ENCODE data around the gene LY9.

LY9 gene

GRCh38 chr1:160755911-160756848 is 39.8 kb upstream of the LY9 start:
- no peaks in the 10 kb centered on the region for H3K36me3 ChIP-seq (ENCODE audit: control insufficient read depth in 5 of 5, insufficient read depth in 5 of 5, low read length in 5 of 5)
- H3K27me3 ChIP-seq (ENCODE audit: control insufficient read depth in 5 of 5, insufficient read depth in 4 of 5, low read length in 5 of 5), result peaks cover 0 to 5% (median 0%) of the 10 kb centered on the region in 5 donors
- H3K9ac ChIP-seq (ENCODE audit: low read length in 5 of 5), result no peak overlapping the region
- no peaks in the 10 kb centered on the region for H3K9me3 ChIP-seq (ENCODE audit: control insufficient read depth in 5 of 5, low read length in 5 of 5)
- H3K4me1 ChIP-seq (ENCODE audit: control insufficient read depth in 5 of 5, insufficient read depth in 5 of 5, low read length in 5 of 5), result no peaks in the 10 kb centered on the region
- H3K4me3 ChIP-seq (ENCODE audit: low read depth in 1 of 5, low read length in 5 of 5), result no peak overlapping the region
- H3K27ac ChIP-seq (ENCODE audit: low read depth, low read length), result no peak overlapping the region

DNA sequence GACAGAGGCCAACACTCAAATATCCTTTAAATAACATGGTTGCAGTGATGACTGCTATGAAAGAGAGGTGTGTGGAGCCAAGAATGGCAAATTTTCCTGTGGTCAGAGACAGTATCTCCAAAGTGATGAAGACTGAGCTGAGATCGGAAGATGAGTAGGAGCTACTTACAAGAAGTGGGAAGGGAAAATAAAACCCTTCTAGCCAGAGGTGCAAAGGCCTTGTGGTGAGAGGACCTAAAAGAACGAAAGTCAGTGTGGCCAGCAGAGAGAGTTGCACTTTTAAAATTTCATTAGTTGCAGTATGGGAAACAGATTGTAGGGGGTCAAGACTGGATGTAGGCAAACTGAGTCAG is 39.1 kb upstream of the LY9 start:
- Histone ChIP-seq H3K9me3 (ENCODE audit: control insufficient read depth in 5 of 5, low read length in 5 of 5) (no peaks in the 10 kb centered on the region), H3K9ac (ENCODE audit: low read length in 5 of 5) (no peak overlapping the region), H3K27ac (ENCODE audit: low read depth, low read length) (no peak overlapping the region), H3K4me1 (ENCODE audit: control insufficient read depth in 5 of 5, insufficient read depth in 5 of 5, low read length in 5 of 5) (no peaks in the 10 kb centered on the region), H3K4me3 (ENCODE audit: low read depth in 1 of 5, low read length in 5 of 5) (no peak overlapping the region), H3K27me3 (ENCODE audit: control insufficient read depth in 5 of 5, insufficient read depth in 4 of 5, low read length in 5 of 5) (peaks cover 0 to 5% (median 0%) of the 10 kb centered on the region in 5 donors), H3K36me3 (ENCODE audit: control insufficient read depth in 5 of 5, insufficient read depth in 5 of 5, low read length in 5 of 5) (no peaks in the 10 kb centered on the region)

- H3K4me1 ChIP-seq (ENCODE audit: control insufficient read depth in 5 of 5, insufficient read depth in 5 of 5, low read length in 5 of 5), result no peaks in the 10 kb centered on the region
- H3K27me3 ChIP-seq (ENCODE audit: control insufficient read depth in 5 of 5, insufficient read depth in 4 of 5, low read length in 5 of 5), result no peaks in the 10 kb centered on the region
- no peaks in the 10 kb centered on the region for H3K36me3 ChIP-seq (ENCODE audit: control insufficient read depth in 5 of 5, insufficient read depth in 5 of 5, low read length in 5 of 5)
- no peak overlapping the region for H3K4me3 ChIP-seq (ENCODE audit: low read depth in 1 of 5, low read length in 5 of 5)
- H3K9me3 ChIP-seq (ENCODE audit: control insufficient read depth in 5 of 5, low read length in 5 of 5), result no peaks in the 10 kb centered on the region
- H3K27ac ChIP-seq (ENCODE audit: low read depth, low read length), result no peak overlapping the region
- H3K9ac ChIP-seq (ENCODE audit: low read length in 5 of 5), result no peak overlapping the region
Measured at GRCh38 chr1:160758521-160758920, 37.5 kb upstream of the LY9 start.

- Histone ChIP-seq H3K4me1 (ENCODE audit: control insufficient read depth in 5 of 5, insufficient read depth in 5 of 5, low read length in 5 of 5) (no peaks in the 10 kb centered on the region), H3K9ac (ENCODE audit: low read length in 5 of 5) (no peak overlapping the region), H3K4me3 (ENCODE audit: low read depth in 1 of 5, low read length in 5 of 5) (no peak overlapping the region), H3K27ac (ENCODE audit: low read depth, low read length) (no peak overlapping the region), H3K27me3 (ENCODE audit: control insufficient read depth in 5 of 5, insufficient read depth in 4 of 5, low read length in 5 of 5) (no peaks in the 10 kb centered on the region), H3K36me3 (ENCODE audit: control insufficient read depth in 5 of 5, insufficient read depth in 5 of 5, low read length in 5 of 5) (no peaks in the 10 kb centered on the region), H3K9me3 (ENCODE audit: control insufficient read depth in 5 of 5, low read length in 5 of 5) (no peaks in the 10 kb centered on the region)
Measured at GRCh38 chr1:160759740-160760139, 36.2 kb upstream of the LY9 start.

DNA sequence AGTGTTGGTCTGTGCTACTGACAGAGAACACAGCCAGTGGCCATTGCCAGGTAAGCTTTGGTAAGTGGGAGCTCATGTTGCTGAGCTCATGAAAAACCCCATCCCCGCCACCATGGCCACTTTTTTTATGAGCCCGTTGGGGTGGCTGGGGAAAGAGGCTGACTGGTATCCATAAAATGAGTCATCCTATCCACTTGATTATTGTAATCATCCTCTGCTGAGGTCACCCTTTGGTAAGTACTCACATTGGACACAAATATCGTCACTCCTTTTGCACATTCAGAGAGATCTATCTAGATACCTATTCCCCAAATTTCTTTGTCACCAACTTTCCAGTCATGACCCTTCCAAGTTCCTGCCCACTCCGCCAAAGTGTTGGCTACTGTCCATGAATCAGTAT is 34.9 kb upstream of the LY9 start:
- Histone ChIP-seq H3K27me3 (ENCODE audit: control insufficient read depth in 5 of 5, insufficient read depth in 4 of 5, low read length in 5 of 5) (no peaks in the 10 kb centered on the region), H3K36me3 (ENCODE audit: control insufficient read depth in 5 of 5, insufficient read depth in 5 of 5, low read length in 5 of 5) (no peaks in the 10 kb centered on the region), H3K9ac (ENCODE audit: low read length in 5 of 5) (no peak overlapping the region), H3K4me1 (ENCODE audit: control insufficient read depth in 5 of 5, insufficient read depth in 5 of 5, low read length in 5 of 5) (no peaks in the 10 kb centered on the region), H3K4me3 (ENCODE audit: low read depth in 1 of 5, low read length in 5 of 5) (no peak overlapping the region), H3K9me3 (ENCODE audit: control insufficient read depth in 5 of 5, low read length in 5 of 5) (no peaks in the 10 kb centered on the region), H3K27ac (ENCODE audit: low read depth, low read length) (no peak overlapping the region)

DNA sequence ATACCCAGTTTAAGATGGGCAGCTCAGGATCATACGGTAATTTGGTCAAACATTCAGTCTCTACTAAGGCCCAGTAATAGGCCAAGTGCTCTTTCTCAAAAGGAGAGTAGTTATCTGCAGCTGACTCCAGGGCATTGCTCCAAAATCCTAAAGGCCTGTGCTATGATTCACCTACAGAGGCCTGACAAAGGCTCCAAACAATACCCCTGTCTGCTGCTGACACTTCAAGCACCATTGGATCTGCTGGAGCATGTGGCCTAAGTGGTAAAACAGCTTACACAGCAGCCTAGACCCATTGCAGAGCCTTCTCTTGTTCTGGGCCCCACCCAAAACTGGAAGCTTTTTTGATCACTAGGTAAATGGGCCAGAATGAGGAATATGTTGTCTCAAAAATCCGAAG is 34.1 kb upstream of the LY9 start:
- H3K27me3 ChIP-seq (ENCODE audit: control insufficient read depth in 5 of 5, insufficient read depth in 4 of 5, low read length in 5 of 5), result no peaks in the 10 kb centered on the region
- no peaks in the 10 kb centered on the region for H3K9me3 ChIP-seq (ENCODE audit: control insufficient read depth in 5 of 5, low read length in 5 of 5)
- no peaks in the 10 kb centered on the region for H3K4me1 ChIP-seq (ENCODE audit: control insufficient read depth in 5 of 5, insufficient read depth in 5 of 5, low read length in 5 of 5)
- H3K36me3 ChIP-seq (ENCODE audit: control insufficient read depth in 5 of 5, insufficient read depth in 5 of 5, low read length in 5 of 5), result no peaks in the 10 kb centered on the region
- H3K9ac ChIP-seq (ENCODE audit: low read length in 5 of 5), result no peak overlapping the region
- H3K4me3 ChIP-seq (ENCODE audit: low read depth in 1 of 5, low read length in 5 of 5), result no peak overlapping the region
- no peak overlapping the region for H3K27ac ChIP-seq (ENCODE audit: low read depth, low read length)

- H3K4me1 ChIP-seq (ENCODE audit: control insufficient read depth in 5 of 5, insufficient read depth in 5 of 5, low read length in 5 of 5), result peaks cover 0 to 2% (median 0%) of the 10 kb centered on the region in 5 donors
- no peak overlapping the region for H3K9ac ChIP-seq (ENCODE audit: low read length in 5 of 5)
- no peaks in the 10 kb centered on the region for H3K9me3 ChIP-seq (ENCODE audit: control insufficient read depth in 5 of 5, low read length in 5 of 5)
- no peak overlapping the region for H3K4me3 ChIP-seq (ENCODE audit: low read depth in 1 of 5, low read length in 5 of 5)
- H3K36me3 ChIP-seq (ENCODE audit: control insufficient read depth in 5 of 5, insufficient read depth in 5 of 5, low read length in 5 of 5), result no peaks in the 10 kb centered on the region
- no peaks in the 10 kb centered on the region for H3K27me3 ChIP-seq (ENCODE audit: control insufficient read depth in 5 of 5, insufficient read depth in 4 of 5, low read length in 5 of 5)
- H3K27ac ChIP-seq (ENCODE audit: low read depth, low read length), result no peak overlapping the region
Measured at GRCh38 chr1:160763993-160764392, 32.0 kb upstream of the LY9 start.

GRCh38 chr1:160767395-160768294 is 28.3 kb upstream of the LY9 start:
- Histone ChIP-seq H3K4me3 (ENCODE audit: low read depth in 1 of 5, low read length in 5 of 5) (peak overlapping the region in 2 of 5 donors; percentile 3 to 24), H3K27ac (ENCODE audit: low read depth, low read length) (no peak overlapping the region), H3K4me1 (ENCODE audit: control insufficient read depth in 5 of 5, insufficient read depth in 5 of 5, low read length in 5 of 5) (peaks cover 0 to 2% (median 0%) of the 10 kb centered on the region in 5 donors), H3K27me3 (ENCODE audit: control insufficient read depth in 5 of 5, insufficient read depth in 4 of 5, low read length in 5 of 5) (peaks cover 0 to 2% (median 0%) of the 10 kb centered on the region in 5 donors), H3K36me3 (ENCODE audit: control insufficient read depth in 5 of 5, insufficient read depth in 5 of 5, low read length in 5 of 5) (no peaks in the 10 kb centered on the region), H3K9me3 (ENCODE audit: control insufficient read depth in 5 of 5, low read length in 5 of 5) (no peaks in the 10 kb centered on the region), H3K9ac (ENCODE audit: low read length in 5 of 5) (no peak overlapping the region)

DNA sequence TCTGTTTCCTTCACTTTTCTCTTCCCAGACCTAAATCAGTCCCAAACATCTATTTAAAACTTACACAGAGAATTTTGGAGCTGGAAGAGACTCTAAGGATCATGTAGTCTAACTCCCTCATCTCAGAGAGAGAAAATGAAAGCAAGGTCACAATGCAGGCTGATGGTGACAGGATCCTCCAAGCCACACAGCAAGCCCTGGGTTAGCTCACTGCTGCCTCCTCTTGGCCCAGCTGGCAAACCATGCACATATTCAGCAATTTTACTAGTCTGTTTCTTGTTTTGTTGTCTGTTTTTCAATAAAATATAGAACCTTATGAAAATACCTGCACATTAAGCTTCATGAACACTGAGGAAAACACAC is 27.7 kb upstream of the LY9 start:
- no peak overlapping the region for H3K9ac ChIP-seq (ENCODE audit: low read length in 5 of 5)

GRCh38 chr1:160772331-160772730 is 23.6 kb upstream of the LY9 start:
- Histone ChIP-seq H3K9me3 (ENCODE audit: control insufficient read depth in 5 of 5, low read length in 5 of 5) (no peaks in the 10 kb centered on the region), H3K9ac (ENCODE audit: low read length in 5 of 5) (no peak overlapping the region), H3K27ac (ENCODE audit: low read depth, low read length) (no peak overlapping the region), H3K36me3 (ENCODE audit: control insufficient read depth in 5 of 5, insufficient read depth in 5 of 5, low read length in 5 of 5) (no peaks in the 10 kb centered on the region), H3K27me3 (ENCODE audit: control insufficient read depth in 5 of 5, insufficient read depth in 4 of 5, low read length in 5 of 5) (peaks cover 0 to 5% (median 3%) of the 10 kb centered on the region in 5 donors), H3K4me1 (ENCODE audit: control insufficient read depth in 5 of 5, insufficient read depth in 5 of 5, low read length in 5 of 5) (peaks cover 0 to 2% (median 0%) of the 10 kb centered on the region in 5 donors), H3K4me3 (ENCODE audit: low read depth in 1 of 5, low read length in 5 of 5) (no peak overlapping the region)

More for the DNA sequence above, 27.7 kb upstream of the LY9 start:
- no peaks in the 10 kb centered on the region for H3K36me3 ChIP-seq (ENCODE audit: control insufficient read depth in 5 of 5, insufficient read depth in 5 of 5, low read length in 5 of 5)
- peak overlapping the region in 2 of 5 donors; percentile 3 to 24 for H3K4me3 ChIP-seq (ENCODE audit: low read depth in 1 of 5, low read length in 5 of 5)
- H3K4me1 ChIP-seq (ENCODE audit: control insufficient read depth in 5 of 5, insufficient read depth in 5 of 5, low read length in 5 of 5), result peaks cover 0 to 2% (median 0%) of the 10 kb centered on the region in 5 donors
- H3K9me3 ChIP-seq (ENCODE audit: control insufficient read depth in 5 of 5, low read length in 5 of 5), result no peaks in the 10 kb centered on the region
- H3K27ac ChIP-seq (ENCODE audit: low read depth, low read length), result no peak overlapping the region
- peaks cover 0 to 2% (median 0%) of the 10 kb centered on the region in 5 donors for H3K27me3 ChIP-seq (ENCODE audit: control insufficient read depth in 5 of 5, insufficient read depth in 4 of 5, low read length in 5 of 5)
